Ovary (tissue), 9 donors: ENCODE data around the gene IDH3A. TPM values are rescaled to one million over a fixed set of nuclear protein-coding genes. Genes with fewer than 3 reads are reported as not detected.

Experiments
- DNase-seq, 5 donors: peaks; one replicate each; pipeline ENCODE4 v3.0.0-alpha.2; 2019 to 2020
- H3K27ac ChIP-seq, 2 donors: fragments of 200-600 bp; one replicate each; pipeline versions ENCODE4 v1.5.1 to v1.8.0; 2019 to 2022
- H3K27me3 ChIP-seq: fragments of 200-600 bp; one replicate; pipeline ENCODE4 v1.8.0; 2022
- H3K36me3 ChIP-seq: fragments of 200-600 bp; sonication (generic); one replicate; pipeline ENCODE4 v1.5.1; 2019
- H3K4me1 ChIP-seq: one replicate; pipeline ENCODE4 v1.8.1; 2013; ENCODE audit warnings: mild to moderate bottlenecking, moderate library complexity; ENCODE audit not compliant: insufficient read depth
- H3K4me3 ChIP-seq: fragments of 200-600 bp; sonication (generic); one replicate; pipeline ENCODE4 v1.5.1; 2017
- H3K9me3 ChIP-seq, 2 donors: fragments of 200-600 bp in 1 of 2; sonication (generic) in 1 of 2; one replicate each; pipeline versions ENCODE4 v1.5.1 to v1.8.1; 2013 to 2019; ENCODE audit warnings: mild to moderate bottlenecking in 1 of 2, moderate library complexity in 1 of 2
- CTCF ChIP-seq, 3 donors: fragments of 450-650 bp in 2 of 3; fragments of 200-600 bp in 1 of 3; IDR thresholded peaks; one replicate each; pipeline versions ENCODE4 v1.5.1 to v1.8.0; 2016 to 2022; ENCODE audit warnings: antibody characterized with exemption in 3 of 3, mild to moderate bottlenecking in 1 of 3
- EP300 ChIP-seq: sonication (generic); formaldehyde crosslinking; IDR thresholded peaks from one replicate; pipeline ENCODE4 v1.6.1; 2017; ENCODE audit warnings: antibody characterized with exemption
- POLR2A ChIP-seq: fragments of 450-650 bp; IDR thresholded peaks from one replicate; pipeline ENCODE4 v1.6.1; 2017; ENCODE audit warnings: antibody characterized with exemption, mild to moderate bottlenecking, moderate library complexity
- WGBS, 3 donors: extraction: QIAGEN DNeasy Blood & Tissue Kit in 1 of 3; methylation state at CpG; one replicate each; pipeline versions ENCODE4 v1.1.5 to v1.1.7; 2013 to 2017; 5-methylcytosine and 5-hydroxymethylcytosine counted together
- intact Hi-C, 4 donors: fragments of 100-400 bp; cut with DNase I; formaldehyde crosslinking; loops; one replicate each; pipeline versions ENCODE4 v1.11.0 to v1.15.1; 2022 to 2023
- polyA plus RNA-seq, 2 donors: library from polyadenylated mRNA; stranded (reverse); fragments of 200-250 nt in 1 of 2; fragments of 350-450 nt in 1 of 2; fragmentation: Illumina TruSeq in 1 of 2; extraction: RNeasy Lipid Tissue Mini Kit (QIAGEN cat#74804) in 1 of 2; gene quantifications; one replicate each; pipeline ENCODE4 v1.2.3, GENCODE V29; 2013 to 2014
- total RNA-seq, 7 donors: library from RNA; depleted of rRNA in 2 of 7; stranded (reverse); fragments of >200 nt in 2 of 7; fragmentation: NEBNext Ultra II Directional in 3 of 7; extraction: Animal tissue kit (Norgen Biotek cat#: 25700) in 3 of 7; gene quantifications; one replicate each; pipeline versions ENCODE4 v1.1.0 to v1.2.4, GENCODE V29; 2016 to 2023
- donor health status: DM: no; HTN: no; CAD: no; lungs with moderate emphysema.
- donor health status: DM: no; HTN: no; CAD: no.
- donor health status: Bipolar disorder and iron deficiency.
- donor health status: DM: yes; HTN: yes; CAD: no.
- donor health status: DM: no; HTN: no; CAD: no.
- donor health status: DM: yes; HTN: yes; CAD: no.

The IDH3A gene
- total and polyA plus RNA-seq, 9 donors, result 19.4 to 82.4 (median 58.6) TPM

GRCh38 chr15:78201281-78202190, 52.4 kb downstream of the IDH3A start:
- H3K9me3 ChIP-seq, result no peaks in the 10 kb centered on the region
- DNase-seq, result no peak
- no peak overlapping the region for H3K27ac ChIP-seq
- no peak overlapping the region for H3K4me3 ChIP-seq
- H3K36me3 ChIP-seq, result no peaks in the 10 kb centered on the region
- peaks cover 14% of the 10 kb centered on the region for H3K4me1 ChIP-seq
- no peaks in the 10 kb centered on the region for H3K27me3 ChIP-seq
- 73 to 77% (median 75%) methylated on average over 10 of the region's 10 CpGs for WGBS, 3 donors
- intact Hi-C loops, result no loop called here
- TF ChIP-seq POLR2A (no peak), EP300 (no peak), CTCF (IDR thresholded peaks at IDR 0.05) (no peak)

GRCh38 chr15:78203346-78204225, 54.4 kb downstream of the IDH3A start:
- Histone ChIP-seq H3K9me3 (no peaks in the 10 kb centered on the region), H3K4me3 (no peak overlapping the region), H3K27ac (no peak overlapping the region), H3K36me3 (no peaks in the 10 kb centered on the region), H3K27me3 (no peaks in the 10 kb centered on the region), H3K4me1 (peaks cover 19% of the 10 kb centered on the region)
- WGBS, 3 donors, result 89 to 92% (median 89%) methylated on average over 14 of the region's 14 CpGs
- TF ChIP-seq EP300, result no peak
- TF ChIP-seq POLR2A, result no peak
- no peak for TF ChIP-seq CTCF (IDR thresholded peaks at IDR 0.05)
- no peak for DNase-seq
- intact Hi-C loops, result no loop called here

GRCh38 chr15:78204351-78205309, 55.5 kb downstream of the IDH3A start:
- intact Hi-C loops, result no loop called here
- WGBS, 3 donors, result 51 to 55% (median 52%) methylated on average over 16 to 17 of the region's 17 CpGs
- Histone ChIP-seq H3K27me3 (no peaks in the 10 kb centered on the region), H3K4me3 (no peak overlapping the region), H3K9me3 (no peaks in the 10 kb centered on the region), H3K27ac (no peak overlapping the region), H3K4me1 (peaks cover 19% of the 10 kb centered on the region), H3K36me3 (no peaks in the 10 kb centered on the region)
- DNase-seq, result peak in 4 of 5 donors; percentile 33 to 72 (median 60)
- TF ChIP-seq EP300 (no peak), CTCF (IDR thresholded peaks at IDR 0.05) (no peak), POLR2A (no peak)
